NCI-H2227 (cell line): Measurements from ENCODE around the gene CHD1.

Experiments used
- DNase-seq: peaks from one replicate; lab custom pipeline; 2025; ENCODE audit not compliant: unreplicated experiment; lab: John Stamatoyannopoulos, UW

CHD1 gene

GRCh38 chr5:98904780-98905179 is 24.0 kb downstream of the CHD1 start:
- no peak for DNase-seq

DNA sequence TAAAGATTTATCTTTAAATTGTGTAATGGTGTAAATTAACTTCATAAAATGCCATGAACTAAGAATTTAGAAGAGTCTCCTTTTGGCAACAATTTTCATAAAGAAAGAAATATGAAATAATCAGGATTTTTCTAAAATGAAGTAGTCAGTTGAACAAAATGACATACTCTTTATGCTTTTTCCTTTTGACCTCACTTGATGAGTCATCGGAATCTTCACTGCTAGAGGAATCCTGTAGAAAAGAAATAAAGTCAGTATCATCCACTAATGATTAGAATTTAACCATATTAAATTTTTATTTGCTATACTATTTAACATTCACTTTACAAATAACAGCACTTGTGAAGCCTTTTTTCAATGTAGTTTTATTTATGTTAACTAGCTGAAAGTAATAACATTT is 26.1 kb downstream of the CHD1 start:
- DNase-seq, result no peak

- no peak for DNase-seq
Measured at GRCh38 chr5:98899456-98899855, 29.4 kb downstream of the CHD1 start.

- no peak for DNase-seq
Measured at GRCh38 chr5:98898743-98899142, 30.1 kb downstream of the CHD1 start.

GRCh38 chr5:98891591-98891990 is 37.2 kb downstream of the CHD1 start:
- DNase-seq, result no peak

GRCh38 chr5:98880598-98880997 is 48.2 kb downstream of the CHD1 start:
- no peak for DNase-seq

- no peak for DNase-seq
Measured at GRCh38 chr5:98880151-98880550, 48.7 kb downstream of the CHD1 start.

- no peak for DNase-seq
Measured at GRCh38 chr5:98877600-98877999, 51.2 kb downstream of the CHD1 start.

DNA sequence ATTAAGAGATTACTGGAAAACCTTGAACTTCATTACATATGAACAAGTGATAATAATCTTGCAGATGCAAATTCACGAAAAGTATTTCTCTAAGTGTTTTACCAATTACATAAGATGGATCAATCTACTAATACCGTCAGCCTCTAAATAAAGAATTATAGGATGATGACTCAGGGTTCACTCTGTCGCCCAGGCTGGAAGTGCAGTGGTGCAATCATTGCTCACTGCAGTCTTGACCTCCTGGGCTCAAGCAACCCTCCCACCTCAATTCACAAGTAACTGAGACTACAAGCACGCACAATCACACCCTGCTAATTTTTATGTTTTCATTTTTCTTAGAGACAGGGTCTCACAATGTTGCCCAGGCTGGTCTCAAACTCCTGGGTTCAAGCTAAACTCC is 56.1 kb downstream of the CHD1 start:
- DNase-seq, result no peak

DNA sequence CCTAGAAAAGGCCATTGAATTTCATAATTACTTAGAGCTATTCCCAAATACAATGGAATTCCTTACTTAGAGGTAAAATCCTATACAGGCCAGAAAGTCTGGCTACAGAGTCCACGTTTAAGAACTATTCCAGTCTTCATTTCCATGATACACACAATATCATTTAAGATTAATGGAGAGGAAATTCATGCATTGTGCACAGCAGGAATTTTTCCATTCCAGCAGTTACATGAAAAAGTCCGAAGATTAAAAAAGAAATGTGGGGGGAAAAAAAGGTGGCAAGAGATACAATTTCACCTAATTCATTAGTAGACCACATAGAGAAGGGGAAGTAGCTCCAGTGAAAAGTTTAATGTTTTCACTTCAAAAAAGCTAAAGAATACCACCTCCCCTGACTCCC is 63.1 kb downstream of the CHD1 start:
- DNase-seq, result no peak

DNA sequence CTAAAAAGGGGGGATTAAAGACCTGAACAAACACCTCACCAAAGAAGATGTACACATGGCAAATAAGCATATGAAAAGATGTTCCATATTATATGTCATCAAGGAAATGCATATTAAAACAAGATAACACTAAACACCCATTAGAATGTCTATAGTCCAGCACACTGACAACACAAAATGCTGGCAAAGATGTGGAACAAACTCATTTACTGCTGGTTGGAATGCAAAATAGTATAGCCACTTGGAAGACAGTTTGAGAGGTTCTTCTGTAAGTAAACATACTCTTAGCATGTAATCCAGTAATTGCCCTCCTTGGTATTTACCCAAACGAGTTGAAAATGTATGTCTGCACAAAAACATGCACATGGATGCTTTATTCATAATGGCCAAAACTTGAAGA is 81.8 kb downstream of the CHD1 start:
- no peak for DNase-seq

DNA sequence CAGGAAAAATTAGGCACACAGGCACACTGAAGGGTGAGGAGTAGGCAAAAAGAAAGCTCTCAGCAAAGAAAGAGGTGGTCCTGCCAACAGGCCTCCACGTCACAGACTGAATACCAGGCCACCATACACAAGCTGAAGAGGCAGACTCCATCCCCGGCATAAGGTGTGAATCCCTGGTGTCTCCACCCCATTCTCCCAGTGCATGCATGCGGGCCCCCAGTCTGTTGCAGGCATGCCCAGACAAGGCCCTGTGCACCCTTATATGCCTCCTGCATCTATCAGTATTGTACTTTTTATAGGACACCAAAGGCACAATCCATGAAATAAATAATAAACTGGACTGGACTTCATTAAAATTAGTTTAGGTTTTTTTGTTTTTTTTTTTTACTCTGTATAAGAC is 82.3 kb downstream of the CHD1 start:
- DNase-seq, result no peak

DNA sequence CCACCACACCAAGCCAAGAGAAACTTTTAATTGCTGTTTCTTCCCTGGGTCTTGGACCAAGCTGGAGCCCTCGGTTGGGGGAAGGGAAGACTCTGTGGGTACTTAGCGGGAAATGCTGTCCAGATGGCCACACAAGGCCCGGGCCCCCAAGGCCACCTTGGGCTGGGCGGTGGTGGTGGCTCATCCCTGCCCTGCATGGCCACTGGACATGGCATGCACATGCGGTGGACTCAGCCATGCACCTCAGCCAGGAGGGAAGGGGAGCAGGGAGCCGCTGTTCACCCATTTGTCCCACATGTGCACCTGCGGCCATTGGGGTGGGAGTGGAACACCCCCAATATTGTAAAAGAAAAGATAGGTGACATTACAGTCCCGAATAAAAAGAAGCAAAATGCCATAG is 82.9 kb downstream of the CHD1 start:
- DNase-seq, result no peak

DNA sequence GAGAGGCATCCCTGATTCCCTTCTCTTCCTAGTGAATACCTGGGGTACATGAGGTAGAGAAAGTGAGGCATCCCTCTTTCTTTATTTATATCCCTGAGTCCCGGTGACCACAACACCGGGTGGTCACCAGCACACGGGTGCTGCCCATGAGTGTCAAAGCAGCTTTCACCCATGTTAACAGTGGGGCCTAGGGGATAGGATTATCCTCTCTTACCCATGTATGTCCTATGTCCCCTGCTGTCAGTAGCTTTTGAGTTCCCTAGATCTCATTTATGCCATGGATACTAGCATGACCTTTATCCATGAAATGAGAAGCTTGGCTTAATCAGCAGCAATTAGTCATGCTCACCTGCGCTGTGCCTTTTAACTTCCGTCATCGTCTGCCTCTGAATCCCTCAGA is 83.9 kb downstream of the CHD1 start:
- DNase-seq, result no peak

DNA sequence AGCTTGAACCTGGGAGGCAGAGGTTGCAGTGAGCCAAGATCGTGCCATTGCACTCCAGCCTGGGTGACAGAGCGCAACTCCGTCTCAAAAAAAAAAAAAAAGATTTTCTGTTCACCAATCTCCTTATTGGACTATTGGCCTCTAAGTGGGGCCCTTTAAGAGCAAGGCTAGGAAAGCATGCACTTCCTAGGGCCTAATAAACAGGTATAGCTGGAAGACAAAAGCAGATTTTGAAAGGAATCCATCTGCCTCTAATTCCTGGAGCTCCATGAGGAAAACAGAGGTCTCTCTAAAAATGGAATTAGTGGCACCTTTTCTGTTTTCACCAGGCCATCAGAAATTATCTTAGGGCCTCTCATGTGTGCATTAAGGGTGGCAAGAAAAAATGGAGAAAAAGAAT is 85.3 kb downstream of the CHD1 start:
- DNase-seq, result no peak

GRCh38 chr5:98840946-98841345 is 87.9 kb downstream of the CHD1 start:
- DNase-seq, result no peak

DNA sequence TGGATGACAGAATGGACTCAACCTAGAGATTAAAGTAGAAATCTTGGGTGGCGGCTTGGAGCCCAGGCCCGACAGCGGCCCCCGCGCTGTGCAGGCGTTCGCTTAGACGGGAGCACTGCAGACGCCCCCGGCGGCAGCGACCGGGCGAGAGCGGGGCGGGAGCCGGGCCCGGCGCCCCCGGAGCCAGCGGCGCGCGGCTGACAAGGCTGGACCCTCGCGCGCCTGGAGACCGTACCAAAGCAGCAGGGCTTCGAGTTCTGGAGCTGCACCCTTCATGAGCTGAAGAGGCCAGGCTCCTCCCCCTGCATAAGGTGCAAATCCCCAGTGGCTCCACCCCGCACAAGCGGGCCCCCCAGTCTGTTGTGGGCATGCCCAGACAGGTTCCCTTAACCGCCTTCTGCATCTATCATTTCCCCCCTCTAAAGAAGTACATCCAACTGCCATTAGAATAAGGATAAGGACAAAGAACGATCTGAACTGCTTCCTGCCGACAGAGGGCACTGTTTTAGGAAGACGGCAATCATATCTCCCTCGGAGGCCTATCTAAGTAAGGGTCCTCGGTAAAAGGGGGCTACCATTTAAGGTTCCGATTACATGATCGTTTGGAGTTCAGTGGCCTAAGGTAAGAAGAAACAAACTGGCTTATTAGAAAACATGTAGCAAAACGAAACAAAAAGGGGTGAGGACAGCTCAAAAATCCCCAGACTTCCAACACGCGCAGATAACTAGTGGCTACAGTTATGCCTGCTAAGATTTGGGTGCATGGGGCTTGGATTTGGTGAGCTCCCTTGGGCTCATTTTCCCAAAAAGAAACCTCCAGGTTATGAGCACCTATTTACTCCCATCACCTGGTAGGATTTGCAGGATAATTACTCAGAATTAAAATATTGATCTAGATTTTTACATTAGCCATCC is 89.1 kb downstream of the CHD1 start:
- DNase-seq, result peak; percentile 78

GRCh38 chr5:98836175-98836574 is 92.6 kb downstream of the CHD1 start:
- no peak for DNase-seq

- no peak for DNase-seq
Measured at GRCh38 chr5:98827588-98828284, 101.1 kb downstream of the CHD1 start.

DNA sequence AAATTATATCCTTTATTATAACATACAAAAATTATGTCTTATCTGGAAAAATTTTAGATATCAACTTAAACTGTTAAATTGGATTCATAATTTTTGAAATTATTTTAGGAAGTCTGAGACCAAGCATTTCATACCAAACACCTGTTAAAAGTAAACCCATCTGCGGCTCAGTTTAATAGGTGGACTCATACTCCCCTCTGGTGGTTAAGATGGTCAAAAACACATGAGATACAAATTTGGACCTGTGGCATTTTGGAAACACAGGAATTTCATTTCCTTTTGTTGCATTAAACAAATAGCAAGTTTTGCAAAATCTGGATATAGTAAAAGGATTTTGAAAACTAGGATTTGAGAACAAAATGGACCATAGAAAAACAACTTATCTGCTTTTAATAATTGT is 101.6 kb downstream of the CHD1 start:
- DNase-seq, result peak; percentile 49

DNA sequence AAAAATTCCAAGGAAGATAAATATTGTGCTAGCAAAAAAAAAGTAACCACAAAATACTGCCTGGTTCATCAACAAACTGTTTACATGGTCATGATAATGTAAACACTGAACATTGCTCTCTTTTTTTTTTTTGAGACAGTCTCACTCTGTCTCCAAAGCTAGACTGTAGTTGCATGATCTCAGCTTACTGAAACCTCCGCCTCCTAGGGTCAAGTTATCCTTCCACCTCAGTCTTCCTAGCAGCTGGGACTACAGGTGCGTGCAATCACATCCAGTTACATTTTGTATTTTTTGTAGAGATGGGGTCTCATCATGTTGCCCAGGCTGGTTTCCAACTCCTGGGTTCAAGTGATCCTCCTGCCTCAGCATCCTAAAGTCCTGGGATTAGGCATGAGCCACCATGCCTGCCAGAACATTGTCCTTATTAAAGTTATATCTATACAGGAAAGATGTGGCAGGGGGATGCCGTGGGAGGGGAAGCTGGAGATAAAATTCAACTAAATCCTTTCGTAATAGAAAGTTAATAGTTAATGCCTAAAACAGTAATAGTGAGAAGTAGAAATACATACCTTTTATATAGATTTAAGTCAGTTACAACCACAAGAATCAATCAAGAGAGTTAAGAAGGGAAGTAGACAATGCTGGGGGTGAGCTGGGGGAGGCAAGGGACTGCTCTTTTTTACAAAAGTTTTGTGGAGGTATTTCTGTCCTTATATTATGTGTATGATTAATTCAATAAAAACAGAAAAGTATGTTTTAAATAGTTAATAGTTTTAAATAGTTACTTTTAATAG is 103.0 kb downstream of the CHD1 start:
- no peak for DNase-seq
